IPS DF 6.9 (cell line): Measurements from ENCODE around the gene MAGI2.

Source experiments
- DNase-seq: peaks from one replicate; pipeline ENCODE4 v3.0.0-alpha.2; 2013; ENCODE audit warnings: low read depth, low spot score
- H3K27ac ChIP-seq: one replicate; pipeline ENCODE4 v1.5.1; 2013; ENCODE audit warnings: low read length, control low read depth
- H3K27me3 ChIP-seq: 2 replicates; pipeline ENCODE4 v1.6.1; 2013; ENCODE audit warnings: mild to moderate bottlenecking, low read length; ENCODE audit not compliant: control insufficient read depth, insufficient read depth
- H3K36me3 ChIP-seq: 2 replicates; pipeline ENCODE4 v1.6.1; 2013; ENCODE audit warnings: low read length; ENCODE audit not compliant: control insufficient read depth, insufficient read depth
- H3K4me1 ChIP-seq: 2 replicates; pipeline ENCODE4 v1.6.1; 2013; ENCODE audit warnings: low read length; ENCODE audit not compliant: control insufficient read depth, insufficient read depth
- H3K4me3 ChIP-seq: 2 replicates; pipeline ENCODE4 v1.5.1; 2013; ENCODE audit warnings: mild to moderate bottlenecking, low read length
- H3K9me3 ChIP-seq: 2 replicates; pipeline ENCODE4 v1.6.1; 2013; ENCODE audit warnings: low read length, inconsistent platforms; ENCODE audit not compliant: control insufficient read depth, insufficient read depth
- WGBS: extraction: QIAGEN DNeasy Blood & Tissue Kit; methylation state at CpG from one replicate; pipeline ENCODE4 v1.1.7; 2013; ENCODE audit warnings: mixed read lengths, missing lambda C conversion rate; ENCODE audit not compliant: insufficient read length, insufficient coverage; 5-methylcytosine and 5-hydroxymethylcytosine counted together

MAGI2 gene

GRCh38 chr7:78764571-78764970, 688.9 kb downstream of the MAGI2 start:
- WGBS, result no CpG with 5 or more reads among the region's 3 CpGs
- H3K27me3 ChIP-seq, result no peaks in the 10 kb centered on the region
- no peak for DNase-seq

GRCh38 chr7:78762625-78763024, 690.8 kb downstream of the MAGI2 start:
- H3K27me3 ChIP-seq, result no peaks in the 10 kb centered on the region
- no CpG with 5 or more reads among the region's 1 CpG for whole genome bisulfite sequencing
- H3K4me3 ChIP-seq, result no peak overlapping the region
- no peak overlapping the region for H3K27ac ChIP-seq
- H3K4me1 ChIP-seq, result no peaks in the 10 kb centered on the region
- no peak for DNase-seq
- no peaks in the 10 kb centered on the region for H3K9me3 ChIP-seq
- no peaks in the 10 kb centered on the region for H3K36me3 ChIP-seq

More at GRCh38 chr7:78764571-78764970, 688.9 kb downstream of the MAGI2 start:
- Histone ChIP-seq H3K27ac (no peak overlapping the region), H3K9me3 (no peaks in the 10 kb centered on the region), H3K4me1 (no peaks in the 10 kb centered on the region), H3K36me3 (no peaks in the 10 kb centered on the region), H3K4me3 (no peak overlapping the region)

GRCh38 chr7:78760620-78761355, 692.7 kb downstream of the MAGI2 start:
- Histone ChIP-seq H3K9me3 (no peaks in the 10 kb centered on the region), H3K4me3 (no peak overlapping the region), H3K36me3 (no peaks in the 10 kb centered on the region), H3K27ac (no peak overlapping the region), H3K4me1 (no peaks in the 10 kb centered on the region), H3K27me3 (no peaks in the 10 kb centered on the region)
- no peak for DNase-seq
- no CpG with 5 or more reads among the region's 4 CpGs for WGBS

- H3K4me3 ChIP-seq, result no peak overlapping the region
- no peak for DNase-seq
These were observed 700.9 kb downstream of the MAGI2 start for GRCh38 chr7:78752554-78752953.

GRCh38 chr7:78751253-78751652, 702.2 kb downstream of the MAGI2 start:
- H3K27ac ChIP-seq, result no peak overlapping the region
- no peaks in the 10 kb centered on the region; the same call in 1 of the 2 replicates for H3K4me1 ChIP-seq
- no peaks in the 10 kb centered on the region for H3K27me3 ChIP-seq
- no peaks in the 10 kb centered on the region for H3K9me3 ChIP-seq
- no peak overlapping the region for H3K4me3 ChIP-seq
- no CpG with 5 or more reads among the region's 4 CpGs for WGBS
- DNase-seq, result no peak
- H3K36me3 ChIP-seq, result no peaks in the 10 kb centered on the region

More at GRCh38 chr7:78752554-78752953, 700.9 kb downstream of the MAGI2 start:
- Histone ChIP-seq H3K27ac (no peak overlapping the region), H3K36me3 (no peaks in the 10 kb centered on the region), H3K27me3 (no peaks in the 10 kb centered on the region), H3K4me1 (no peaks in the 10 kb centered on the region; the same call in 1 of the 2 replicates), H3K9me3 (no peaks in the 10 kb centered on the region)

- H3K27ac ChIP-seq, result no peak overlapping the region
- no peaks in the 10 kb centered on the region for H3K27me3 ChIP-seq
- no peak for DNase-seq
- no peaks in the 10 kb centered on the region; the same call in 1 of the 2 replicates for H3K4me1 ChIP-seq
- H3K36me3 ChIP-seq, result no peaks in the 10 kb centered on the region
- no CpG with 5 or more reads among the region's 5 CpGs for WGBS
- H3K4me3 ChIP-seq, result no peak overlapping the region
- no peaks in the 10 kb centered on the region for H3K9me3 ChIP-seq
These were observed 704.3 kb downstream of the MAGI2 start for GRCh38 chr7:78749052-78749746.

- WGBS, result no CpG with 5 or more reads among the region's 3 CpGs
- Histone ChIP-seq H3K9me3 (no peaks in the 10 kb centered on the region), H3K36me3 (no peaks in the 10 kb centered on the region), H3K4me3 (no peak overlapping the region), H3K4me1 (no peaks in the 10 kb centered on the region; the same call in 1 of the 2 replicates), H3K27ac (no peak overlapping the region), H3K27me3 (no peaks in the 10 kb centered on the region)
- no peak for DNase-seq
These were observed 705.9 kb downstream of the MAGI2 start for GRCh38 chr7:78747592-78747991.

GRCh38 chr7:78746301-78746700, 707.2 kb downstream of the MAGI2 start:
- Histone ChIP-seq H3K36me3 (no peaks in the 10 kb centered on the region), H3K27me3 (no peaks in the 10 kb centered on the region), H3K4me3 (no peak overlapping the region), H3K4me1 (no peaks in the 10 kb centered on the region; the same call in 1 of the 2 replicates), H3K27ac (no peak overlapping the region), H3K9me3 (no peaks in the 10 kb centered on the region)
- no peak for DNase-seq
- WGBS, result no CpG with 5 or more reads among the region's 2 CpGs

- Histone ChIP-seq H3K36me3 (no peaks in the 10 kb centered on the region), H3K4me1 (no peaks in the 10 kb centered on the region), H3K9me3 (no peaks in the 10 kb centered on the region), H3K4me3 (no peak overlapping the region), H3K27me3 (no peaks in the 10 kb centered on the region), H3K27ac (no peak overlapping the region)
- WGBS, result no CpG with 5 or more reads among the region's 1 CpG
- DNase-seq, result no peak
These were observed 710.8 kb downstream of the MAGI2 start for GRCh38 chr7:78742694-78743093.

GRCh38 chr7:78736548-78736947, 716.9 kb downstream of the MAGI2 start:
- no peaks in the 10 kb centered on the region for H3K36me3 ChIP-seq
- no CpG with 5 or more reads among the region's 1 CpG for WGBS
- DNase-seq, result no peak
- H3K27me3 ChIP-seq, result no peaks in the 10 kb centered on the region
- H3K4me3 ChIP-seq, result no peak overlapping the region
- no peaks in the 10 kb centered on the region for H3K9me3 ChIP-seq
- H3K27ac ChIP-seq, result no peak overlapping the region
- peaks cover 1% of the 10 kb centered on the region; the same call in 1 of the 2 replicates for H3K4me1 ChIP-seq
